T1000 (cell line): Measurements from ENCODE around the gene AP1M1.
"Not testable (repeated sequence)": the region's sequence is repeated elsewhere in the genome, so short reads cannot be mapped to it uniquely, and the experiment has no call there.

Experiments
- DNase-seq: peaks from one replicate; lab custom pipeline; 2025; ENCODE audit warnings: mixed read lengths; lab: John Stamatoyannopoulos, UW

Gene AP1M1

DNA sequence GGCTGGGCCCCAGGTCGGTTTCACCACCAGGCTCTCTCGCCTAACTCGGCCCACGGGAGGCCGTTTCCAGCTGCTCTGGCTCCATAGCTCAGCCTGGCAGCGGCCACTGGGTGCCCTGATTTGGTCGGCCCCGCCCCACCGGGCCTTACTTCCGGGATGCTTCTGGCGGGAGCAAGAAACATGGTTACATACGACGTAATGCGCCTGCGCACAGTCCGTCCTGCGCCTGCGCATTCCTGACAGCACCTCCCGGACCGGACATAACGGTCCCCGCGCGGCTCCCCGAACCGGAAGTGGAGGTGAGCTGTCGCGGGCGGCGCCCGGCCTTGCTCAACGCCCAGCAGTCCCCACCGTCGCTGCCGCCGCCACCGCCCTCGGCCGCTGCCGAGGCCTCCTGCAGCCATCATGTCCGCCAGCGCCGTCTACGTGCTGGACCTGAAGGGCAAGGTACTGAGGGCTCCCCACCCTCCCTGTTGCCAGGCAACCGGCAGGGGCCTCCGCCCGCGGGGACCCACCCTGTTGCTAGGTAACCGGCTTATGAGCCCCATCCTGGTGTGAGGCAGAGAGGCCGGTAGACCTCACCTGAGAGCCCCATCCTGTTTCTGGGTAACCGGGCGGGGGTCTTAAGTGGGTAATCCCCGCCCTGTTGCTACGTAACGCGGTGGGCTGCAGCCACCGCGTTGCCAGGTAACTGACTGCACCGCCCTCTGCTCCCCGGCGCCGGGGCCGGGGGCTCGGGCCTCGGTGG, at the start of gene AP1M1:
Gene AP1M1 (plus strand): TSS at position 290 of the 748 bp plus-strand sequence. CDS start 116 bp downstream, at position 406.
- peak; percentile 97 for DNase-seq

DNA sequence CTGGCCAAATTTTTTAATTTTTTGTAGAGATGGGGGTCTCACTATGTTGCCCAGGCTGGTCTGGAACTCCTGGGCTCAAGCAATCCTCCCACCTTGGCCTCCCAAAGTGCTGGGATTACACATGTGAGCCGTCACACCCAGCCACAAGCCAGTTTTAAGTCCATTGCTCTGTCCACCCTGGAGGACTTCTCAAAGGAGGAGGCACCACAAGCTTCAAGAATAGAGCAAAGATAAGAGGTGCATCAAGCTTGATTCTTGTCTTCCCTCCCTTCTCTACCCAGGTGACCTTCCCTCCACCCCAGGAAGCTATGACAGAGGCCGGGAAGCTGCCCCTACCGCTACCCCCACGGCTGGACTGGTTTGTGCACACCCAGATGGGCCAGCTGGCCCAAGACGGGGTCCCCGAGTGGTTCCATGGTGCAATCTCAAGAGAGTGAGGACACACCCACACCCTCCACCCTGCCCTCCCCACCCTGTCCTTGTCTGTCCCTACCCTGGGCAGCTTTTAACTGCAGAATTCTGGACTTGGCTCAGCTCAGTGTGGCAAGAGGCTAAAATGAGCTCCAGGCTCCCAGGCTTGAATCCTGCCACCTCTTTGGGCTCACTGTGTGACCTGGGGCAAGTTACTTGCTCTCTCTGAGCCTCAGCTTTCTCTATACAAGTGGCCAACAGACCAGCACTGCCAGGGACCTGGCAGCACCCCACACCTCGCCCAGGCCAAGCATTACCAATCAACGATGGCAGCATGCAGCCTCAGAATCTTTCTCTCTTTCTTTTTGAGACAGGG, 49.1 kb upstream of the AP1M1 start:
- DNase-seq = no peak

DNA sequence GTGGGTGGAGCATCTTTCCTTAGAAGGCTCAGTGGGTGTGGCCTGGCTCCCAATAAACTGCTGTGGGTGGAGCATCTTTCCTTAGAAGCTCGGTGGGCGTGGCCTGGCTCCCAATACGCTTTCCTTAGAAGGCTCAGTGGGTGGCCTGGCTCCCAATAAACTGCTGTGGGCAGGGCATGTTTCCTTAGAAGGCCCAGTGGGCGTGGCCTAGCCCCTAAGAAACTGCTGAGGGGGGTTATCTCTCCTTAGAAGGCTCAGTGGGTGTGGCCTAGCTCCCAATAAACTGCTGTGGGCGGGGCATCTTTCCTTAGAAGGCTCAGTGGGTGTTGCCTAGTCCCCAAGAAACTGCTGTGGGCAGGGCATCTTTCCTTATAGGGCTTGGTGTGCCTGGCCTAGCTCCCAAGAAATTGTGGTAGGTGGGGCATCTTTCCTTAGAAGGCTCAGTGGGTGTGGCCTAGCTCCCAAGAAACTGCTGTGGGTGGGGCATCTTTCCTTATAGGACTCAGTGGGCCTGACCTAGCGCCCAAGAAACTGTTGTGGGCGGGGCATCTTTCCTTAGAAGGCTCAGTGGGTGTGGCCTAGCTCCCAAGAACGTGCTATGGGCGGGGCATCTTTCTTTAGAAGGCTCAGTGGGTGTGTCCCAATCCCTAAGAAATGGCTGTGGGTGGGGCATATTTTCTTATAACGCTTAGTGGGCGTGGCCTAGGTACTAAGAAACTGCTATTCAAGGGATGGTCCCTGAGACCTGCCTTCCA, 44.0 kb upstream of the AP1M1 start:
- DNase-seq = no peak

DNA sequence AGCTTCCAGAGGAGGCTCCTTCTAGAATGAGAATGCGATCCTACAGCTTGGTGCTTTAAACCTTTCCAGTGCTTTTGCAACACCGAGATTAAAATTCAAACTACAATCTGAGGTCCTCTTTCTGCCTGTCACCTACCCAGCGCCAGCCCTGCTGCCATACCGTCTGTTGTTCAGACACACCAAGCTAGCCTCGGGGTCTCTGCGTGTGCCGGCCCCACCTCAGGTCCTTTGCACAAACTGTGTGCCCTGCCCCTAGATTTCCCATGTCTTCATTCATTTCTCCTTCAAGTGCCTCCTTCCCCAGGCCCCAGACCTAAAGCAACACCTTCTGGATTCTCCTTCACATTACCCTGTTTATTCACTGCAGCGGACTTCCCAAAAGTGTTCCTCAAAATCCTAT, 43.2 kb upstream of the AP1M1 start:
- no peak for DNase-seq

DNA sequence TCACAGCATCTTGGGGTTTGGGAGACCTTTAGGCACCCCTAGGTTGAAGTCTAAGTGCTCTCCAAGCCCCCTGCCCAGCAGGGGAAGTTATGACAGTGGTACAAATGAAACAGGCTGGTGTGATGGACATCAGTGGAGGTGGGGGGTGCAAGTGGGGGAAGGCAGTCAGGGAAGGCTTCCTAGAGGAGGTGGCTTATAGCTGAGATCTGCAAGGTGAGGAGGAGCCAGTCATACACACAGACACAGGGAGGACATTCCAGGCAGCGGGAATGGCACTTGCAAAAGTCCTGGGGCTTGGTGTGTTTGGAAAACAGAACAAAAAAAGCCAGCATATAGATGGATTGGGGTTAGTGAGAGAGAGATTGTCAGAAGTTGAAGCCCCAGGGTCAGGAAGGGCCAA, 42.6 kb upstream of the AP1M1 start:
- DNase-seq = no peak

DNA sequence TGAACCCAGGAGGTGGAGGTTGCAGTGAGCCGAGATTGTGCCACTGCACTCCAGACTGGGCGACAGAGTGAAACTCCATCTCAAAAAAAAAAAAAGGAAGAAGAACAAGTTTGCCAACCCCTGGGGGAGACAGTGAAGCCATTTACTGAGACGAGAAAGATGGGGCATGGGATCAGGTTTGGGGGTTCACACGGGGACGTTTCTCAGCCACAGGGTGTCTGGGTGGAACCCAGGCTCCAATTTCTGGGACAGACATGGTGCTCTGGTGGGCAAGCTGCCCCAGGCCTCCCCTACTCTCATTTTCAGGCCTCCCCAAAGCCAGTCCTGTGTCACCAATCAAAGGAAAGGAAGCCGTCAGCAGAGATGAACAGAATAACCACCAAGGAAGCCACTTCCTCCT, 40.8 kb upstream of the AP1M1 start:
- DNase-seq = no peak

DNA sequence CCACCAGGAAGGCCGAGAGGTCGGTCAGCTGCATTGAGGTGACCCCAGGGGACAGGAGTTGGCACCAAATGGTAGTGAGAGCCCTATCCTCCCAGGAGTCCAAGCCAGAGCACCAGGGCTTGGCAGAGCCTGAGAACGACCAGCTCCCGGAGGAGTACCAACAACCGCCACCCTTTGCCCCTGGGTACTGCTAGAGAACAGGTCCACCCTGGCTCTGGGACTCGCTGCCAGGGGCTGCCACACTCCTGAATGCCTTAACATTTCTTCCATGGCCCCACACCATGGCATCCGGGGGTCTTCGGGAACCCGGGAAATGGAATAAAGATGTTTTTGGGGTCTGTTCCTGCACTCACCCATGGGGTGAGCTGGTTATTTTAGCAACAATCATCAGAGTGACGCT, 40.1 kb upstream of the AP1M1 start:
- no peak for DNase-seq

DNA sequence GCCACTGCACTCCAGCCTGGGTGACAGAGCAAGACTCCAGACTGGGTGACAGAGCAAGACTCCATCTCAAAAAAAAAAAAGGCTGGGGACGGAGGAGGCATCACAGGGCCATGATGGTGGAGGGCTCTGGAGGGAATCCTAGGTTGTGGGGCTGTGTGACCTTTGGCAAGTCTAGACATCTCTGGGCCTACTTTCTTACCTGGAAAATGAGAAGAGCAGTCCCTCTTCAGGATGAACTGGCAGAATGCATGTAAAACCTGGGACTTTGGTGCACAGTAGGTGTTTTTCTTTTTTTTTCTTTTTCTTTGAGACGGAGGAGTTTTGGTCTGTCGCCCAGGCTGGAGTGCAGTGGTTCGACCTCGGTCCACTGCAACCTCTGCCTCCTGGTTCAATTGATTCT, 38.1 kb upstream of the AP1M1 start:
- no peak for DNase-seq

DNA sequence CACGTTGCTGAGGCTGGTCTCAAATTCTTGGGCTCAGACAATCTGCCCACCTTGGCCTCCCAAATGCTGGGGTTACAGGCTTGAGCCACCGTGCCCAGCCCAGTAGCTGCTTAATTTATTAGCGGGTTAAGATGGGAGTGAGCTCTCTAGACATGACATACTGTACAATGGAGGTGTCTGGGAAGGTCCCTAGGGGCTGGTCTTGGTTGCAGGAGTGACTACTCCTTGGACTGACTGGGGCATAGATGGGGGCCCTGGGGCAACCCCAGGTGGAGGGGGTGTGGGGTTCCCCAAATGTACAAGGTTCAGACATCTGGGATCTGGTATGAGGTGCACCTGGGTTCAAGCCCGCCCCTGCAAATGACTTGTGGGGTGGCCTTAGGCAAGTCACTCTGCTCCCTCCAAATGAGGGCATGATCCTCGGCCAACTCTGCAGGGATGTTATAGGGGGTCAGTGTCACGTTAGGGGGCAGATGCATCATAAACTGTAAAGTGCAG, 37.2 kb upstream of the AP1M1 start:
- DNase-seq = no peak

DNA sequence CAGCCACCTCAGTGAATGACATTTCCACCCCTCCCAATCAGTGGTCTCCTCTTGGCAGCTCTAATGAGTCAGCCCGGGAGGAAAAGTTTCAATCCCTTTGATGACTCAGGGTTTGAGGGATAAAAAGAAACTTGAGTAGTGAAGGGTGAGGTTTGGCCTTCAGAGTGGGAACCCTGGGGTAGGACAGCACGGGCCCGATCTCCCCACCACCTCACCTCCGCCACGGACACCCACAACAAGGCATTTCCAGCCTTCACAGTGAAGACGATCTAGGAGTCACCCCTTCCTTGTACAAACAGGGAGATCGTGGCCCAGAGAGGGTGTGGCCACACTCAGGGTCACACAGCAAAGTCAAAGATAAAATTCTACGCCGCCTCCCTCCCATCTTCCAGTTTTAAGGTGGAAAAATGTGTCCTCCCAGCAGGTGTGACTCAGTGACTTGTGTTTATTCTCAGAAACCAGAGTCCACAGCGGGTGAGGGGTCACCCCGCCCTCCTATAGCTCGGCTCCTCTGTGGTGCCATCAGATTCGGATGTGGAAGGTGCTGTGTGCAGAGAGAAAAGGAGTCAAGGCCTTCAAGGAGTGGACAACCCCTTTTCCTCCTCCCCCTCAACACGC, 36.7 kb upstream of the AP1M1 start:
- peak; percentile 39 for DNase-seq

DNA sequence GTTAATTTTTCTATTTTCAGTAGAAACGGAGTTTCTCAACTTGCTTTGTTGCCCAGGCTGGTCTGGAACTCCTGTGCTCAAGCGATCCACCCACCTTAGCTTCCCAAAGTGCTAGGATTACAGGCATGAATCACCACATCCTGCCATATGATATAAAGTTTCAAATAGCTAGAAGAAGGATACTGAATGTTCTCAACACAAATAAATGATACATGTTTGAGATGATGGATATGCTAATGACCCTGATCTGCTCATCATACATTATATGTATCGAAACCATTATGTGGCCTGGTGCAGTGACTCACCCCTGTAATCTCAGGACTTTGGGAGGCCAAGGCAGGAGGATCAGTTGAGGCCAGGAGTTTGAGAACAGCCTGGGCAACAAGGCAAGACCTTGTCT, 35.9 kb upstream of the AP1M1 start:
- DNase-seq = peak; percentile 13

DNA sequence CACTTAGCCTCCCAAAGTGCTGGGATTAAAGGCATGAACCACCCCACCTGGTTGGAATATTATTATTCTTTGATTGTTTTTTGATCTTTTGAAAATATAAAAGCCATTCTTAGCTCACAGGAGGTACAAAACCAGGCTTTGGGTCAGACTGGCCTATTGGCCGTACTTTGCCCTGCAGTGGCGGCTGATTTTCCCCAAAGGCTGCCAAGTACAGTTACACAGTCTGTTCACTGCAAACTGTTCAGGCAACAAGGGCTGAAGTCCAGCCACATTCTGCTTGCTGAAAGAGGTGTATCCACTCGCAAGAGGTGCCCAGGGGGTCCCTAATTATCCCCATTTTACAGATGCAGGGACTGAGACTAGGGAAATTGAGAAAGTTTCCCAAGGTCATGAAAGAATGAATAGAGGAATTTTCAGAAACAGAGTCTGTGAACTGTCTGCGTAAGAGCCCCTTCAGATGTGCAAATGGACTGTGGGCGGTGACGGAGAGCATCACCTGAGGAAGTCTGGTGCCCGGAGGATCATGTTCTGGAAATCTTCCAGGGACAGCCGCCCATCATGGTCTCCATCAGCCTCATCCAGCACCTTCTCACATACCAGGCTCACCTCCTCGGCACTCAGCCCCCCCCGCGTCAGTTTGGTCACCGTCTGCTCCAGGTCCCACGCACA, 33.4 kb upstream of the AP1M1 start:
- no peak for DNase-seq

DNA sequence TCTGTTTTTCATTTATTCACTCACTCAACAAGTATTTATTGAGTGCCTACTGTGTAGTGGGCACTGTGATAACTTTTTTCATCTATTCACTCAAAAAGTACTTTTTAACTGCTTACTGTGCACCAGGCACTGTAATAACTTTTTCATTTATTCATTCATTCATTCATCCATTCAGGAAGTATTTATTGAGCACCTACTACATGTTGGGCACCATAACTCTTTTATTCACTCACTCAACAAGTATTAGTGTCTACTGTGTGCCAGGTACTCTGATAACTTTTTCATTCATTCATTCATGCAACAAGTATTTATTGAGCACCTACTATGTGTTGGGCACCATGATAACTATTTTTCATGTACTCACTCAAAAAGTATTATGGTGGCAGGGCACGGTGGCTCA, 31.3 kb upstream of the AP1M1 start:
- DNase-seq = no peak

DNA sequence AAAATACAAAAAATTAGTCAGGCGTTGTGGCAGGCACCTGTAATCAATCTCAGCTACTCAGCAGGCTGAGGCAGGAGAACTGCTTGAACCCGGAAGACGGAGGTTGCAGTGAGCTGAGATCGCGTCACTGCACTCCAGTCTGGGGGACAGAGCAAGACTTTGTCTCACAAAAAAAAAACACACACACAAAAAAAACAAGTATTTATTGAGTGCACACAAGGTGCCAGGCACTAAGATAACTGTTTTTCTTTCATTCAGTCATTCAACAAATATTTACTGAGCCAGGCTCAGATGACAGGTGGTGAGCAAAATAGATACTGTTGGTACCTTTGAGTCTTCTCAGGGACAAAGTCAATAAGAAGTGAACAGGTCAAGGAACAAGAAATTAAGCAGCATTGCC, 30.7 kb upstream of the AP1M1 start:
- DNase-seq = no peak

DNA sequence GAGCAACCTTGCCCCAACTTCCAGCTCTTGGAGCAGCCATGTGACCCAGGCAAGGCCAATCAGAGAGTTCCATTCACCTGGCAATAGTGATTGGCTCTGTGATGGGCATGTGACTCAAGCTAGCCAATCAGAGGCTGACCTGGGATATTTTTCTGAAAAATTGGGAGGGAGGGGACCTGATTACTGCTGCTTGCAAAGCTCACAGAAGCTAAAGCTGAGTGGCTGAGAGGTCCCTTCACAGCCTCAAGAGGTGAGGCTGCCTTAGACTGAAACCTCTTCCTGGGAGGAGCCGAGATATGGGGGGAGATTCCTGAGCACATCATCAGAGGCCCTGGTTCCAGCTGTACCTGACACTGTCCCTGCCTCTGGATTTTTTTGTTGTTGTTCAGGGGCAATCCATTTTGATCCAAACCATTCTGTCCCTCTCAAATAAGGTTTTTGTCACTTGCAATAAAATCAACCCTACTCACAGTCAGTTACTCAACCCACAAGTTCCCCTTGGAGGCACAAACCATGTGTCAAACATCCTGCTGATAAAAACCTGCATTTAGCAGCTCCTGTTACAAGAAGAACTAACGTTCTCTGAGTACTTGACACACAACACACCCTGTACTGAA, 29.1 kb upstream of the AP1M1 start:
- DNase-seq = no peak

DNA sequence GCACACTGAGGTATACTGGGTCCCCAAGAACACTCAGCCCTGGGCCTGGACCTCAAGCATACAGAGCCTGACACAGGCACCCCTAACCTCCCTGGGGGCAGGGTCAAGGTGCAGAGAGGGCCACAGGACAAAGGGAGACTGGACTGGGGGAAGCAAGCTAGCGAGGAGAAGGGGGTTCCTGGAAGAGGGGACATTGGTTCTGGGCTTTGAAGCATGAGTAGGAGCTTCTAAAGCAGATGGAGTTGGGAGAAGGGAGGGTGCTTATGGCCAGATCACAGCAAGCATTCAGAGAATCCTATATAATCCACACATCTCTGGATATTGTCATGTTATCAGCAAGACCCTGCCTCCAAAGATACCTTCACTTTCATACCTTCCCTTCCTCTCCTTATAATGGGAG, 27.6 kb upstream of the AP1M1 start:
- no peak for DNase-seq

DNA sequence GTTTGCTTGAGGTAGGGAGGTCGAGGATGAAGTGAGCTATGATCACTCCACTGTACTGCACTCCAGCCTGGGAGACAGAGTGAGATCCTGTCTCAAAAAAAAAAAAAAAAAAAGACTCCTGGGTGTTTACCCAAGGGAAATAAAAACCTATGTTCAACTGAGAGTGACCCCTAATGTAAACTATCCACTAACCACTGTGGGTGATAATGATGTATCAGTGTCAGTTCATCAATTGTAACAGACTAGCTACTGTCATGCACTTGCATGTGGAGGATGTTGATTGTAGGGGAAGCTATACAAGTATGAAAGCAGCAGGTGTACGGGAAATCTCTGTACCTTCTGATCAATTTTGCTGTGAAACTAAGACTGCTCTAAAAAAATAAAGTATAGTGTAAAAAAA, 21.8 kb upstream of the AP1M1 start:
- DNase-seq = no peak

DNA sequence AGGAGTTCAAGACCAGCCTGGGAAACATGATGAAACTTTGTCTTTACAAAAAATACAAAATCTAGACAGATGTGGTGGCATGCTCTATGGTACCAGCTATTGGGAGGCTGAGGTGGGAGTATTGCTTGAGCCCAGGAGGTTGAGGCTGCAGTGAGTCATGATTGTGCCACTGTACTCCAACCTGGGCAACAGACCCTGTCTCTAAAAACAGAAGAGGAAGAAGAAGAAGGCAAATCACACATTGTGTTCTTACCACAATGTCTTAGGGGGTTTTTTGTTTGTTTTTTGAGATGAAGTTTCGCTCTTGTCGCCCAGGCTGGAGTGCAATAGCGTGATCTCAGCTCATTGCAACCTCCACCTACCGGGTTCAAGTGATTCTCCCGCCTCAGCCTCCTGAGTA, 18.8 kb upstream of the AP1M1 start:
- DNase-seq = not testable (repeated sequence)

DNA sequence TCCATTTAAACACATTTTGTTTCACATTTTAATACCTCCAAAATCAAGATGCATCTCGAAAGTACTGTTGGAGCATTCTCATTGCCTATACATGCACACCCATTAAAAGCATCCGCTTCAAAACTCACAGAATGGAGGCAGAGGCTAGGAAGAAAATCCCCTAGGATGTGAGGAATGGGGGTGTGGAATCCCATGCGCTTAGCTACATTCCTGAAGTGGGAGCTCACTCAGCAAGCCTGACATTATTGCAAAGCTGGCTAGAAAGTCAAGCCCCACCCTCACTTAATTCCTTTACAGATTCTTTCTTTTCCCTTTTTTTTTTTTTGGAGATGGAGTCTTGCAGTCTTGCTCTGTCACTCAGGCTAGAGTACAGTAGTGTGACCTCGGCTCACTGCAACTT, 17.1 kb upstream of the AP1M1 start:
- DNase-seq = no peak

DNA sequence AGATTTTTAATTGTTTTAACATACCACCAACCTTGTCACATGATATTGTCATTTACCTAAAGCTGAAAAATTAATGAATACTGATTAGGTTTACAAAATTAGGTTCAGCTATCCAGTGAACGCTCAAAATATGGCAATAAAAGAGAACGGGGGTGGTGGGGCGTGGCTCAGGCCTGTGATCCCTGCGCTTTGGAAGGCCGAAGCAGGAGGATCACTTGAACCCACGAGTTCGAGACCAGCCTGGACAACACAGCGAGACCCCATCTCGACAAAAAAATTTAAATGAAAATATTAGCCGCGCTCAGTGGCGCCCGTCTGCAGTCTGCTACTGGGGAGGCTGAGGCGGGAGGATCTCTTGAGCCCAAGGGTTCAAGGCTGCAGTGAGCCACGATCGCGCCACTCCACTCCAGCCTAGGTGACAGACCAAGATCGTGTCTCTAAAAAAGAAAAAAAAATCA, 13.0 kb upstream of the AP1M1 start:
- no peak for DNase-seq

DNA sequence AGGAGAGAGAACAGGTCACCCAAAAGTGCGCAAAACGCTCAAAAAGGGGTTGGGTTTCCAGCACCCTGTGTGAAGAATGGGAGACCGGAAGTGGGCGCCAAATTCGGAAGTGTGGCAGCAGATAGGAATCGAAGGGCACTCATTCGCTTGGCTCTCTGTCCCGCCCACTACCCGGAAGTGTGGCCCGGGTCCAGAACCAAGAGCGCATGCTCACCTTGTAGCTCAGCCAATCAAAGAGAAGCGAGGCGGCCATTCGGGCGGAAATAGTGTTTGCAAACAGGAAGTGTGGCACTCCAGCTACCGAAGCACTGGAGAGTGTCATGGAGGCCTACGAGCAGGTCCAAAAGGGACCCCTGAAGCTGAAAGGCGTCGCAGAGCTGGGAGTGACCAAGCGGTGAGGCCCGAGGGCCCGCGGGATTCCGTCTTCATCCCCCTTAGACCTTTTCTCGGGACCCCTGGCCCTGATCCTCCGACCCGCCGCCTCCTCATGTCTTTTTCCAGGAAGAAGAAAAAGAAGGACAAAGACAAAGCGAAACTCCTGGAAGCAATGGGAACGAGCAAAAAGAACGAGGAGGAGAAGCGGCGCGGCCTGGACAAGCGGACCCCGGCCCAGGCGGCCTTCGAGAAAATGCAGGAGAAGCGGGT, 12.5 kb upstream of the AP1M1 start, which contains the start of gene FAM32A:
Gene FAM32A (plus strand): TSS at position 288 of the 645 bp plus-strand sequence. CDS start 33 bp downstream, at position 321.
- DNase-seq = peak; percentile 96
